ENCODE measurements around the gene SCUBE1.

The SCUBE1 gene

GRCh38 chr22:43201486-43202219 lies 141.5 kb downstream of the SCUBE1 start:
- H3K79me2 ChIP-seq (ENCODE audit: control insufficient read depth, insufficient read depth, low read length, poor library complexity): no peaks in the 10 kb centered on the region
- no peak overlapping the region for H3K27ac ChIP-seq (ENCODE audit: low read depth, low read length)
- H3K36me3 ChIP-seq (ENCODE audit: control insufficient read depth in 1 of 2, insufficient read depth in 2 of 2, low read length in 2 of 2): no peaks in the 10 kb centered on the region
- no peak overlapping the region for H3K4me2 ChIP-seq (ENCODE audit: low read length)
- H3K4me1 ChIP-seq (ENCODE audit: control insufficient read depth in 1 of 2, insufficient read depth in 2 of 2, low read length in 2 of 2): no peaks in the 10 kb centered on the region
- DNase-seq: no peak
- no peak overlapping the region for H3K9ac ChIP-seq (ENCODE audit: low read length)
- no peak overlapping the region for H3K4me3 ChIP-seq (ENCODE audit: low read depth, low read length)
- H3K9me3 ChIP-seq (ENCODE audit: insufficient read depth, low read depth, low read length): peaks cover 9% of the 10 kb centered on the region
- H2BK12ac ChIP-seq (ENCODE audit: low read length): no peak overlapping the region
- H4K91ac ChIP-seq (ENCODE audit: low read depth, low read length): no peak overlapping the region
- no peak overlapping the region for H3K14ac ChIP-seq (ENCODE audit: low read length)
- H2AK5ac ChIP-seq (ENCODE audit: low read length): no peak overlapping the region
- no peak overlapping the region for H2BK120ac ChIP-seq (ENCODE audit: insufficient read depth, low read length, poor library complexity)
- H2AFZ ChIP-seq (ENCODE audit: insufficient read depth, low read length, poor library complexity): no peak overlapping the region
- no peaks in the 10 kb centered on the region for H3K79me1 ChIP-seq (ENCODE audit: low read length)
- no peak overlapping the region for H2BK5ac ChIP-seq (ENCODE audit: low read depth, low read length, poor library complexity)
- no peaks in the 10 kb centered on the region for H3K27me3 ChIP-seq (ENCODE audit: insufficient read depth, low read length)
- H3K18ac ChIP-seq (ENCODE audit: low read length): no peak overlapping the region
- WGBS (ENCODE audit: extremely low coverage, insufficient coverage, insufficient read length): no CpG with 5 or more reads among the region's 26 CpGs
- no peak overlapping the region for H3K4ac ChIP-seq (ENCODE audit: low read depth, low read length)
- H4K8ac ChIP-seq (ENCODE audit: low read depth, low read length): no peak overlapping the region
- H4K12ac ChIP-seq (ENCODE audit: low read depth, low read length): no peak overlapping the region
- H3K23ac ChIP-seq (ENCODE audit: low read length): no peak overlapping the region

- H3K79me2 ChIP-seq (ENCODE audit: control insufficient read depth, insufficient read depth, low read length, poor library complexity): no peaks in the 10 kb centered on the region
- H4K12ac ChIP-seq (ENCODE audit: low read depth, low read length): no peak overlapping the region
- H3K4ac ChIP-seq (ENCODE audit: low read depth, low read length): no peak overlapping the region
- H3K9me3 ChIP-seq (ENCODE audit: insufficient read depth, low read depth, low read length): peaks cover 9% of the 10 kb centered on the region
- no peak overlapping the region for H3K23ac ChIP-seq (ENCODE audit: low read length)
- DNase-seq: no peak
- no peaks in the 10 kb centered on the region for H3K4me1 ChIP-seq (ENCODE audit: control insufficient read depth in 1 of 2, insufficient read depth in 2 of 2, low read length in 2 of 2)
- no peak overlapping the region for H2AFZ ChIP-seq (ENCODE audit: insufficient read depth, low read length, poor library complexity)
- no peaks in the 10 kb centered on the region for H3K79me1 ChIP-seq (ENCODE audit: low read length)
- no peak overlapping the region for H4K91ac ChIP-seq (ENCODE audit: low read depth, low read length)
- no peak overlapping the region for H2BK12ac ChIP-seq (ENCODE audit: low read length)
- no peak overlapping the region for H2AK5ac ChIP-seq (ENCODE audit: low read length)
- no peak overlapping the region for H3K14ac ChIP-seq (ENCODE audit: low read length)
- H3K4me3 ChIP-seq (ENCODE audit: low read depth, low read length): peak overlapping the region; percentile 31
- H3K18ac ChIP-seq (ENCODE audit: low read length): no peak overlapping the region
- H3K9ac ChIP-seq (ENCODE audit: low read length): no peak overlapping the region
- no peak overlapping the region for H2BK5ac ChIP-seq (ENCODE audit: low read depth, low read length, poor library complexity)
- no peaks in the 10 kb centered on the region for H3K36me3 ChIP-seq (ENCODE audit: control insufficient read depth in 1 of 2, insufficient read depth in 2 of 2, low read length in 2 of 2)
- no peak overlapping the region for H4K8ac ChIP-seq (ENCODE audit: low read depth, low read length)
- WGBS (ENCODE audit: extremely low coverage, insufficient coverage, insufficient read length): no CpG with 5 or more reads among the region's 13 CpGs
- H3K4me2 ChIP-seq (ENCODE audit: low read length): no peak overlapping the region
- H2BK120ac ChIP-seq (ENCODE audit: insufficient read depth, low read length, poor library complexity): no peak overlapping the region
- no peaks in the 10 kb centered on the region for H3K27me3 ChIP-seq (ENCODE audit: insufficient read depth, low read length)
- no peak overlapping the region for H3K27ac ChIP-seq (ENCODE audit: low read depth, low read length)
Observed at GRCh38 chr22:43200555-43200954, 142.6 kb downstream of the SCUBE1 start.

GRCh38 chr22:43200031-43200430 lies 143.1 kb downstream of the SCUBE1 start:
- no peak overlapping the region for H3K4me2 ChIP-seq (ENCODE audit: low read length)
- no CpG with 5 or more reads among the region's 17 CpGs for WGBS (ENCODE audit: extremely low coverage, insufficient coverage, insufficient read length)
- H2BK12ac ChIP-seq (ENCODE audit: low read length): no peak overlapping the region
- H3K27ac ChIP-seq (ENCODE audit: low read depth, low read length): no peak overlapping the region
- no peak for DNase-seq
- H2AK5ac ChIP-seq (ENCODE audit: low read length): no peak overlapping the region
- H3K18ac ChIP-seq (ENCODE audit: low read length): no peak overlapping the region
- H3K14ac ChIP-seq (ENCODE audit: low read length): no peak overlapping the region
- H4K91ac ChIP-seq (ENCODE audit: low read depth, low read length): no peak overlapping the region
- H3K79me1 ChIP-seq (ENCODE audit: low read length): no peaks in the 10 kb centered on the region
- H3K23ac ChIP-seq (ENCODE audit: low read length): no peak overlapping the region
- H2BK120ac ChIP-seq (ENCODE audit: insufficient read depth, low read length, poor library complexity): no peak overlapping the region
- peaks cover 9% of the 10 kb centered on the region for H3K9me3 ChIP-seq (ENCODE audit: insufficient read depth, low read depth, low read length)
- H3K36me3 ChIP-seq (ENCODE audit: control insufficient read depth in 1 of 2, insufficient read depth in 2 of 2, low read length in 2 of 2): no peaks in the 10 kb centered on the region
- H3K79me2 ChIP-seq (ENCODE audit: control insufficient read depth, insufficient read depth, low read length, poor library complexity): no peaks in the 10 kb centered on the region
- no peaks in the 10 kb centered on the region for H3K4me1 ChIP-seq (ENCODE audit: control insufficient read depth in 1 of 2, insufficient read depth in 2 of 2, low read length in 2 of 2)
- H3K4me3 ChIP-seq (ENCODE audit: low read depth, low read length): no peak overlapping the region
- H4K8ac ChIP-seq (ENCODE audit: low read depth, low read length): no peak overlapping the region
- no peak overlapping the region for H3K4ac ChIP-seq (ENCODE audit: low read depth, low read length)
- no peak overlapping the region for H4K12ac ChIP-seq (ENCODE audit: low read depth, low read length)
- H3K9ac ChIP-seq (ENCODE audit: low read length): no peak overlapping the region
- no peaks in the 10 kb centered on the region for H3K27me3 ChIP-seq (ENCODE audit: insufficient read depth, low read length)
- H2AFZ ChIP-seq (ENCODE audit: insufficient read depth, low read length, poor library complexity): no peak overlapping the region
- no peak overlapping the region for H2BK5ac ChIP-seq (ENCODE audit: low read depth, low read length, poor library complexity)

GRCh38 chr22:43199541-43199940 lies 143.6 kb downstream of the SCUBE1 start:
- H4K8ac ChIP-seq (ENCODE audit: low read depth, low read length): no peak overlapping the region
- no peak overlapping the region for H3K9ac ChIP-seq (ENCODE audit: low read length)
- no peaks in the 10 kb centered on the region for H3K36me3 ChIP-seq (ENCODE audit: control insufficient read depth in 1 of 2, insufficient read depth in 2 of 2, low read length in 2 of 2)
- H3K79me2 ChIP-seq (ENCODE audit: control insufficient read depth, insufficient read depth, low read length, poor library complexity): no peaks in the 10 kb centered on the region
- H3K4me1 ChIP-seq (ENCODE audit: control insufficient read depth in 1 of 2, insufficient read depth in 2 of 2, low read length in 2 of 2): no peaks in the 10 kb centered on the region
- no peaks in the 10 kb centered on the region for H3K79me1 ChIP-seq (ENCODE audit: low read length)
- no peak for DNase-seq
- H2AK5ac ChIP-seq (ENCODE audit: low read length): no peak overlapping the region
- no peak overlapping the region for H2BK5ac ChIP-seq (ENCODE audit: low read depth, low read length, poor library complexity)
- no peak overlapping the region for H2AFZ ChIP-seq (ENCODE audit: insufficient read depth, low read length, poor library complexity)
- no peak overlapping the region for H2BK12ac ChIP-seq (ENCODE audit: low read length)
- peaks cover 9% of the 10 kb centered on the region for H3K9me3 ChIP-seq (ENCODE audit: insufficient read depth, low read depth, low read length)
- no peak overlapping the region for H3K23ac ChIP-seq (ENCODE audit: low read length)
- no peak overlapping the region for H3K4ac ChIP-seq (ENCODE audit: low read depth, low read length)
- no peak overlapping the region for H3K4me3 ChIP-seq (ENCODE audit: low read depth, low read length)
- H4K91ac ChIP-seq (ENCODE audit: low read depth, low read length): no peak overlapping the region
- no peaks in the 10 kb centered on the region for H3K27me3 ChIP-seq (ENCODE audit: insufficient read depth, low read length)
- no peak overlapping the region for H3K14ac ChIP-seq (ENCODE audit: low read length)
- H3K4me2 ChIP-seq (ENCODE audit: low read length): no peak overlapping the region
- no peak overlapping the region for H2BK120ac ChIP-seq (ENCODE audit: insufficient read depth, low read length, poor library complexity)
- WGBS (ENCODE audit: extremely low coverage, insufficient coverage, insufficient read length): no CpG with 5 or more reads among the region's 11 CpGs
- H3K27ac ChIP-seq (ENCODE audit: low read depth, low read length): no peak overlapping the region
- H3K18ac ChIP-seq (ENCODE audit: low read length): no peak overlapping the region
- no peak overlapping the region for H4K12ac ChIP-seq (ENCODE audit: low read depth, low read length)
